H1 (cell line): ENCODE data around the gene INSM2. TPM values are rescaled to one million over a fixed set of nuclear protein-coding genes. Genes with fewer than 3 reads are reported as not detected.

Experiments
- CTCF ChIA-PET: fragments of 300-600 bp; sonication (Branson Sonifier 250); formaldehyde crosslinking; loops from one replicate; lab custom pipeline; 2021; ENCODE audit not compliant: partially characterized antibody; lab: Charles Lee
- POLR2A ChIA-PET: fragments of 300-600 bp; sonication (Branson Sonifier 250); formaldehyde crosslinking; loops from one replicate; lab custom pipeline; 2021; ENCODE audit warnings: inconsistent platforms; ENCODE audit not compliant: partially characterized antibody; lab: Charles Lee
- DNase-seq, 2 experiments: peaks; one replicate each; pipeline versions ENCODE4 v3.0.0 to v3.0.0-alpha.2; 2010 to 2022; ENCODE audit warnings: low spot score in 2 of 2, low read depth in 1 of 2, mixed read lengths in 1 of 2
- FAIRE-seq: peaks from 2 replicates; lab custom pipeline; 2011; peaks lifted over from hg19 to GRCh38; lab: Jason Lieb, UNC
- H2AFZ ChIP-seq: 2 replicates; pipeline ENCODE4 v1.8.1; 2012; ENCODE audit warnings: low read length, inconsistent platforms
- H2AK5ac ChIP-seq: 2 replicates; pipeline ENCODE4 v1.6.1; 2013; ENCODE audit warnings: low read depth, low read length
- H2BK120ac ChIP-seq: replicated peaks from 2 replicates; pipeline ENCODE3; 2013; ENCODE audit warnings: low read depth, low read length, inconsistent platforms
- H2BK12ac ChIP-seq: 2 replicates; pipeline ENCODE4 v1.6.1; 2013; ENCODE audit warnings: low read depth, low read length
- H2BK15ac ChIP-seq: 2 replicates; pipeline ENCODE4 v1.6.1; 2013; ENCODE audit warnings: low read length
- H2BK20ac ChIP-seq: 2 replicates; pipeline ENCODE4 v1.6.1; 2013; ENCODE audit warnings: low read length
- H2BK5ac ChIP-seq: 2 replicates; pipeline ENCODE4 v1.6.1; 2013; ENCODE audit warnings: low read depth, low read length
- H3K14ac ChIP-seq: 2 replicates; pipeline ENCODE4 v1.6.1; 2013; ENCODE audit warnings: inconsistent platforms; ENCODE audit not compliant: insufficient read length
- H3K18ac ChIP-seq: 2 replicates; pipeline ENCODE4 v1.6.1; 2013; ENCODE audit warnings: low read length; ENCODE audit errors: extremely low read depth
- H3K23ac ChIP-seq: 2 replicates; pipeline ENCODE4 v1.6.1; 2013; ENCODE audit warnings: inconsistent platforms; ENCODE audit not compliant: insufficient read length
- H3K23me2 ChIP-seq: 2 replicates; pipeline ENCODE4 v1.6.1; 2013; ENCODE audit warnings: low read depth, low read length
- H3K27ac ChIP-seq: 2 replicates; pipeline ENCODE4 v1.6.1; 2011; ENCODE audit warnings: low read depth, low read length, inconsistent platforms
- H3K27me3 ChIP-seq, 4 experiments: replicated peaks in 1 of 4; 1 replicate in 1 of 4; 2 replicates in 3 of 4; pipeline versions ENCODE4 v1.6.1 to v1.8.1; 2011 to 2013; ENCODE audit warnings: low read length in 3 of 4, mild to moderate bottlenecking in 3 of 4, inconsistent platforms in 2 of 4, mixed read lengths in 2 of 4, moderate library complexity in 1 of 4; ENCODE audit not compliant: control insufficient read depth in 3 of 4, insufficient read depth in 3 of 4; ENCODE audit errors: extremely low read depth in 1 of 4
- H3K36me3 ChIP-seq, 4 experiments: 2 replicates each; pipeline versions ENCODE4 v1.6.1 to v1.8.1; 2011 to 2013; ENCODE audit warnings: mild to moderate bottlenecking in 4 of 4, low read length in 3 of 4, moderate library complexity in 2 of 4, control low read depth in 1 of 4, inconsistent platforms in 1 of 4; ENCODE audit not compliant: insufficient read depth in 4 of 4, control insufficient read depth in 2 of 4
- H3K4ac ChIP-seq: replicated peaks from 2 replicates; pipeline ENCODE3; 2013; ENCODE audit warnings: low read length, low read depth, mixed read lengths, inconsistent platforms; ENCODE audit not compliant: insufficient read length
- H3K4me1 ChIP-seq, 4 experiments: replicated peaks in 1 of 4; 1 replicate in 1 of 4; 2 replicates in 3 of 4; pipeline versions ENCODE4 v1.6.1 to v1.8.1; 2011 to 2013; ENCODE audit warnings: low read length in 3 of 4, inconsistent platforms in 2 of 4, mixed read lengths in 1 of 4; ENCODE audit not compliant: insufficient read depth in 4 of 4, control insufficient read depth in 3 of 4
- H3K4me2 ChIP-seq, 2 experiments: 2 replicates each; pipeline versions ENCODE4 v1.6.1 to v1.8.1; 2011 to 2013; ENCODE audit warnings: low read depth in 2 of 2, low read length in 2 of 2, control low read depth in 1 of 2, inconsistent platforms in 1 of 2, mild to moderate bottlenecking in 1 of 2; ENCODE audit not compliant: insufficient read depth in 1 of 2
- H3K4me3 ChIP-seq, 4 experiments: fragments of 200-600, 300-600 bp in 1 of 4; sonication (generic), shearing (Covaris generic), sonication (Bioruptor Twin) in 1 of 4; 2 replicates each; pipeline versions ENCODE4 v1.5.1 to v1.8.1; 2011 to 2016; ENCODE audit warnings: low read length in 4 of 4, low read depth in 3 of 4, control low read depth in 2 of 4, inconsistent platforms in 2 of 4, mild to moderate bottlenecking in 2 of 4, mixed read lengths in 1 of 4, moderate library complexity in 1 of 4; ENCODE audit not compliant: insufficient read depth in 2 of 4; ENCODE audit errors: extremely low read depth in 1 of 4
- H3K56ac ChIP-seq: replicated peaks from 2 replicates; pipeline ENCODE3; 2013; ENCODE audit warnings: low read depth, mild to moderate bottlenecking, mixed read lengths, low read length, inconsistent platforms; ENCODE audit not compliant: insufficient read length
- H3K79me1 ChIP-seq: 2 replicates; pipeline ENCODE4 v1.6.1; 2013; ENCODE audit warnings: low read depth, low read length, control low read depth
- H3K79me2 ChIP-seq, 2 experiments: 2 replicates each; pipeline versions ENCODE4 v1.6.1 to v1.8.1; 2012 to 2013; ENCODE audit warnings: low read length in 2 of 2, mild to moderate bottlenecking in 2 of 2, inconsistent platforms in 1 of 2; ENCODE audit not compliant: insufficient read depth in 2 of 2, control insufficient read depth in 1 of 2
- H3K9ac ChIP-seq, 4 experiments: replicated peaks in 1 of 4; 1 replicate in 1 of 4; 2 replicates in 3 of 4; pipeline versions ENCODE4 v1.6.1 to v1.8.1; 2011 to 2013; ENCODE audit warnings: low read depth in 3 of 4, low read length in 3 of 4, control low read depth in 2 of 4, mild to moderate bottlenecking in 2 of 4, moderate library complexity in 2 of 4, inconsistent platforms in 1 of 4; ENCODE audit errors: extremely low read depth in 1 of 4
- H3K9me3 ChIP-seq, 2 experiments: 2 replicates each; pipeline versions ENCODE4 v1.6.1 to v1.8.1; 2012 to 2013; ENCODE audit warnings: mild to moderate bottlenecking in 2 of 2, moderate library complexity in 2 of 2, control low read depth in 1 of 2, inconsistent platforms in 1 of 2, low read depth in 1 of 2, low read length in 1 of 2, mixed read lengths in 1 of 2; ENCODE audit not compliant: insufficient read depth in 2 of 2
- H4K20me1 ChIP-seq, 2 experiments: replicated peaks in 1 of 2; 2 replicates each; pipeline versions ENCODE3 to v1.8.1; 2011 to 2013; ENCODE audit warnings: inconsistent platforms in 2 of 2, low read length in 2 of 2, mild to moderate bottlenecking in 1 of 2; ENCODE audit not compliant: insufficient read depth in 2 of 2, control insufficient read depth in 1 of 2
- H4K5ac ChIP-seq: 2 replicates; pipeline ENCODE4 v1.6.1; 2013; ENCODE audit warnings: low read length, low read depth, mixed read lengths, inconsistent platforms; ENCODE audit not compliant: insufficient read length
- H4K8ac ChIP-seq: 2 replicates; pipeline ENCODE4 v1.8.0; 2013; ENCODE audit warnings: mild to moderate bottlenecking, moderate library complexity, low read length, inconsistent platforms; ENCODE audit not compliant: insufficient read depth; ENCODE audit errors: extremely low read depth
- H4K91ac ChIP-seq: replicated peaks from 2 replicates; pipeline ENCODE3; 2013; ENCODE audit warnings: low read length, mixed read lengths, inconsistent platforms; ENCODE audit not compliant: insufficient read length
- EZH2 ChIP-seq: fragments of 200-600 bp; sonication (generic); IDR thresholded peaks from 2 replicates; pipeline ENCODE4 v1.7.1; 2012; ENCODE audit warnings: low read depth, mild to moderate bottlenecking, moderate library complexity, low read length, inconsistent platforms; ENCODE audit not compliant: severe bottlenecking
- GTF2F1 ChIP-seq: IDR thresholded peaks from 2 replicates; pipeline ENCODE4 v1.6.1; 2012; ENCODE audit warnings: low read depth, low read length, improper control_type of control experiment, borderline replicate concordance
- HDAC6 ChIP-seq: IDR thresholded peaks from one replicate; pipeline ENCODE4 v1.7.1; 2012; ENCODE audit warnings: low read depth, mild to moderate bottlenecking, inconsistent platforms, low read length, moderate library complexity
- WGBS, 2 experiments: shearing (Covaris generic) in 1 of 2; methylation state at CpG; one replicate each; pipeline versions ENCODE4 v1.1.6 to v1.1.7; 2013 to 2015; ENCODE audit warnings: low lambda C conversion rate in 2 of 2, mixed read lengths in 2 of 2, inconsistent platforms in 1 of 2, low coverage in 1 of 2, missing lambda C conversion rate in 1 of 2; ENCODE audit not compliant: insufficient replicate concordance in 2 of 2, insufficient coverage in 1 of 2, insufficient read length in 1 of 2; ENCODE audit errors: extremely low coverage in 1 of 2, missing lambda C conversion rate in 1 of 2; 5-methylcytosine and 5-hydroxymethylcytosine counted together
- polyA plus RNA-seq, 7 experiments: library from polyadenylated mRNA; depleted of rRNA in 3 of 7; stranded (reverse) in 5 of 7; unstranded in 2 of 7; fragments of >200 nt in 5 of 7; fragments of 200-250 nt in 2 of 7; gene quantifications; 1 replicate in 5 of 7; 2 replicates in 1 of 7; 4 replicates in 1 of 7; pipeline versions ENCODE4 v1.2.1 to v1.2.3, GENCODE V29; 2011 to 2013; ENCODE audit warnings: missing spikeins in 2 of 7, mixed read lengths in 2 of 7
- total RNA-seq: library from RNA; stranded (reverse); fragmentation: NEBNext Ultra II Directional; extraction: Animal tissue kit (Norgen Biotek cat#: 25700); gene quantifications from 2 replicates; pipeline ENCODE4 v1.2.1, GENCODE V29; 2021

Gene INSM2
- total and polyA plus RNA-seq, 2 of the 8 experiments (the other 6 are each of a cell fraction or from before 2014, with no cell fraction given): not detected

DNA sequence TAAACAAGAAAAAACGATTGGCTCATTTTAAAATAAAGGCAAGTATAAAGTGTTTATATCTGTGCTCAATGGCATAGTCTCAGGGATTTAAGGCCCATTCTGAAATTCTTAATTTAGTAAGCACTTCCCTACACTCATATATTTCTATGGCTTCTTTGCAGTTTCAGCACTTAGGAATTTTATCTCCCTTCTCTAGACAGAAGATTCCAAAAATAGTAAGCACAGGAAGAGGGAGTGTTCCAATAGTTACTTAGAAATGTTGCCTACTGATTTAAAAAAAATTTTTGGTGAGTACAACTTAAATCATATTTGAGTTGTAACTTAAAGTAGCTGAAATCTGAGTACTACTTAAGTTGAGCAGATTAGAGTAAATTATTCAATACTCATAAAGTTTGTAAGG lies 19.8 kb downstream of the INSM2 start:
- Histone ChIP-seq H2BK15ac (no peak overlapping the region), H3K18ac (no peak overlapping the region), H2BK20ac (no peak overlapping the region), H3K56ac (no peak overlapping the region), H3K23me2 (no peaks in the 10 kb centered on the region), H3K4me1 (peaks cover 0 to 3% (median 0%) of the 10 kb centered on the region in 4 experiments; a peak in 1 of 7 replicates), H2BK120ac (no peak overlapping the region), H3K4me2 (no peak overlapping the region), H3K9me3 (no peaks in the 10 kb centered on the region), H3K23ac (no peak overlapping the region), H4K91ac (no peak overlapping the region), H3K79me2 (no peaks in the 10 kb centered on the region), H2BK12ac (no peak overlapping the region), H3K4me3 (no peak overlapping the region), H3K36me3 (no peaks in the 10 kb centered on the region), H2AFZ (no peak overlapping the region), H2BK5ac (no peak overlapping the region), H3K79me1 (no peaks in the 10 kb centered on the region), H3K27me3 (no peaks in the 10 kb centered on the region), H4K8ac (no peak overlapping the region), H4K20me1 (no peaks in the 10 kb centered on the region), H3K14ac (no peak overlapping the region), H3K9ac (no peak overlapping the region), H4K5ac (no peak overlapping the region), H3K4ac (no peak overlapping the region), H2AK5ac (no peak overlapping the region), H3K27ac (no peak overlapping the region)
- ChIA-PET CTCF (no interaction called here), POLR2A (no interaction called here)
- WGBS, 2 experiments: 83% methylated on average over 1 of the region's 1 CpG; no CpG with 5 or more reads in 1 of the 2 experiments
- DNase-seq (no peak), FAIRE-seq (no peak)
- TF ChIP-seq HDAC6: no peak
- TF ChIP-seq EZH2: no peak
- TF ChIP-seq GTF2F1: no peak
